Suppressor macrophage (primary cell): ENCODE results near the gene RUSC2.

Experiments used
- DNase-seq, 4 experiments: peaks; one replicate each; pipeline ENCODE4 v3.0.0-alpha.2; 2020 to 2022
- total RNA-seq, 17 experiments: gene quantifications; one replicate each; lab custom pipeline; 2026; ENCODE audit warnings: mixed read lengths in 6 of 17, inconsistent platforms in 3 of 17; lab: John Stamatoyannopoulos, UW

The RUSC2 gene, protein sequence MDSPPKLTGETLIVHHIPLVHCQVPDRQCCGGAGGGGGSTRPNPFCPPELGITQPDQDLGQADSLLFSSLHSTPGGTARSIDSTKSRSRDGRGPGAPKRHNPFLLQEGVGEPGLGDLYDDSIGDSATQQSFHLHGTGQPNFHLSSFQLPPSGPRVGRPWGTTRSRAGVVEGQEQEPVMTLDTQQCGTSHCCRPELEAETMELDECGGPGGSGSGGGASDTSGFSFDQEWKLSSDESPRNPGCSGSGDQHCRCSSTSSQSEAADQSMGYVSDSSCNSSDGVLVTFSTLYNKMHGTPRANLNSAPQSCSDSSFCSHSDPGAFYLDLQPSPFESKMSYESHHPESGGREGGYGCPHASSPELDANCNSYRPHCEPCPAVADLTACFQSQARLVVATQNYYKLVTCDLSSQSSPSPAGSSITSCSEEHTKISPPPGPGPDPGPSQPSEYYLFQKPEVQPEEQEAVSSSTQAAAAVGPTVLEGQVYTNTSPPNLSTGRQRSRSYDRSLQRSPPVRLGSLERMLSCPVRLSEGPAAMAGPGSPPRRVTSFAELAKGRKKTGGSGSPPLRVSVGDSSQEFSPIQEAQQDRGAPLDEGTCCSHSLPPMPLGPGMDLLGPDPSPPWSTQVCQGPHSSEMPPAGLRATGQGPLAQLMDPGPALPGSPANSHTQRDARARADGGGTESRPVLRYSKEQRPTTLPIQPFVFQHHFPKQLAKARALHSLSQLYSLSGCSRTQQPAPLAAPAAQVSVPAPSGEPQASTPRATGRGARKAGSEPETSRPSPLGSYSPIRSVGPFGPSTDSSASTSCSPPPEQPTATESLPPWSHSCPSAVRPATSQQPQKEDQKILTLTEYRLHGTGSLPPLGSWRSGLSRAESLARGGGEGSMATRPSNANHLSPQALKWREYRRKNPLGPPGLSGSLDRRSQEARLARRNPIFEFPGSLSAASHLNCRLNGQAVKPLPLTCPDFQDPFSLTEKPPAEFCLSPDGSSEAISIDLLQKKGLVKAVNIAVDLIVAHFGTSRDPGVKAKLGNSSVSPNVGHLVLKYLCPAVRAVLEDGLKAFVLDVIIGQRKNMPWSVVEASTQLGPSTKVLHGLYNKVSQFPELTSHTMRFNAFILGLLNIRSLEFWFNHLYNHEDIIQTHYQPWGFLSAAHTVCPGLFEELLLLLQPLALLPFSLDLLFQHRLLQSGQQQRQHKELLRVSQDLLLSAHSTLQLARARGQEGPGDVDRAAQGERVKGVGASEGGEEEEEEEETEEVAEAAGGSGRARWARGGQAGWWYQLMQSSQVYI (N-terminal part only)
- 9.8 to 64.7 (median 35.9) reads per million in 17 experiments for total RNA-seq

DNA sequence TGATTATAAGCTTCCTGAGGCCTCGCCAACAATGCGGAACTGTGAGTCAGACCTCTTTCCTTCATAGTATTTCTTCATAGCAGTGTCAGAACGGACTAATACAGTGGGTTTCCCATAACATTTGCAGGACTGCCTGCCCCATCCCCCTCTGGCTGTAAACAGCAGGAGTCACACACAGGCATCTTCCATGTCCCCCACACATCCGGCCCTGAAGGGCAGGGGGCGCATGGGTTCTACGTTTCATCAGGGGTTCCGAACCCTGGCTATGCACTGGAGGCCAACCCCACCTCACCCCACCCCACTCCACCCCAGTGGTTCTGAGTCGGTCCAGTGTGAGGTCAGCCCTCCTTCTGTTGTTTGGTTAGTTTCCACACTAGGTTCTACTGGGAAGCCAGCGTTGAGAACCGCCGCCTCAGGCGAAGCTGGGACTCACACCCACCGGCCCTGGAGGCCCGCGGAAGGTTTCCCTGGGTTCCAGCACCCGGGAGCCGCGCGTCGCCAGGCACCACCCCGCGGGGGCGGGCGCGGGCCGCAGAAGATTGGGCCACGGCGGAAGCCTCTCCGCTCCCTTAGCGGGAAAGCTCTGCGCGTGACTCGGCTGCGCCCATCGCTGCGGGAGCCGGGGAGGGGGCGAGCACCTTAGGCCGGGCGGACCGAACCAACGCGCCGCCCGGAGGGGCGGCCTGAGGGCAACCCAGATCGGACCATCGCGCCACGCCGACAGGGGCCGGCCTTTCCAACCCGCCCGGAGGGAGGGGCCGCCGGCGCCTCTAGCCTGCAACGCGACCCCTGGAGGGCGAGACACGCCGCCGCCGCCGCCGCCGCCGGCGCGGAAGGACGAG, at the start of gene RUSC2:
Gene RUSC2, plus strand, starts transcription at position 799 of the 842 bp plus-strand sequence. CDS start 56,411 bp downstream, outside the sequence.
- DNase-seq = peak; percentile 90 to 95 (median 94)

DNA sequence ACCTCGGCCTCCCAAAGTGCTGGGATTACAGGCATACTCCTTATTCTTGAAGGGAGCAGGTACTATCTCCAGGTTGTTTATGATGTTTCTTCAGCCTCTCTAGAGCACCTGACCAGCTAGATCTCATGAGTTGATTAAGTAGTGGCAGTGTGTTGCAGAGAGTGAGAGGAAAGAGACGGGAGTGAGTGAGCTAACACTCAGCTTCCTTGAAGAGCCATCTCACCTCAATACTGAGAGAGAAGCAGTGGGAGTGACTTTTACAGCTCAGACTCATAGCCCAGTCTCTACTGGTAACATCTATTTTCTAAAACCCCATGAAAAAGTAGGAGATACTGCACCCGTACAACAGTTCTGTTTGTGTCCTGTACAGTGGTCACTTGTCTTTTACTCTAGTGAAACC, 43.9 kb upstream of the RUSC2 start:
- DNase-seq = no peak

DNA sequence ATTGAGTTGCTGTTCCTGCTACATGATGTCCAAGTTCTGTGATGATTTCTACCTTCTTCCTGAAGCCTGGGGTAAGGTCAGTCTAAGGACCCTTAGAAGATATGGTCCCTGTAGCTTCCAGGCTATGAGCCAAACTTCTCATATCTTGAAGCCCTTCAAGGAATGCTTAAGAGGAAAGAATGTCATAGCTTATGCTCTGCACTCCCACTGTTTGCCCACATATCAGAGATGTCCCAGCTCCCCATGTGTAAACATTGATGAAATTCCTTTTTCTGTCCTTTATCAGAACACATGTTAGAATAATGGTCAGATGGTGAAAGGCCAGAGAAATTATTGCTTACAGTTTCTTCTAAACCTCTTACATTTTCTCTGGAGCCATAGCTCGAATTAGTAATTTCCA, 41.4 kb upstream of the RUSC2 start:
- DNase-seq = no peak

DNA sequence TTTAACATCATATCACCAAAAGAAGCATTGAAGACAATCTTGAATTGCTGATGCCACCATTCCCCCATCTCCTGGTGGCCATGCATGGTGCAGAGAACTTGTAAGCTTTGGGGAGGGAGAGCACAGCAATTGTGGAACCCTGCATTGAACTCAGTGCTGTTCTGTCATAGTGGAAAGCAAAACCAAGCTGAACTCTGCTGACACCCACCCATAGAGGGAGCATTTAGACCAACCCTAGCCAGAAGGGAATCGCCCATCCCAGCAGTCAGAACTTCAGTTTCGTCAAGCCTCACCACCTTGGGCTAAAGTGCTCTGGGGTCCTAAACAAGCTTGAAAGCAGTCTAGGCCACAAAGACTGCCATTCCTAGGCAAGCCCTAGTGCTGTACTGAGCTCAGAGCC, 37.4 kb upstream of the RUSC2 start:
- no peak for DNase-seq

DNA sequence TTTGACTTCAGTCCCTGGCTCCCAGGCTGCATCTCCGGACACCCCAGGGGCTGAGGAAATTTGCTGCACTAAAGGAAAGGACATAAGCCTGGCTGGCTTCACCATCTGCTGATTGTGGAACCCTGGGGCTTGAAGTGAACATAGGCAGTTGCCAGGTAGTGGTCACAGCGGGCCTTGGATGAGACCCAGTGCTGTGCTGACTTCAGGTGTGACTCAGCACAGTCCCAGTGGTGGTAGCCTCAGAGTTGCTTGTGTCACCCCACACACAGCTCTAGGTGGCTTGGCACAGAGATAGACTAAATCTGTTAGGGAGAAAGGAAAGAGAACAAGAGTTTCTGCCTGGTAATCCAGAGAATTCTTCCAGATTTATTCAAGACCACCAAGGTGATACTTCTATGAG, 36.1 kb upstream of the RUSC2 start:
- DNase-seq = no peak

DNA sequence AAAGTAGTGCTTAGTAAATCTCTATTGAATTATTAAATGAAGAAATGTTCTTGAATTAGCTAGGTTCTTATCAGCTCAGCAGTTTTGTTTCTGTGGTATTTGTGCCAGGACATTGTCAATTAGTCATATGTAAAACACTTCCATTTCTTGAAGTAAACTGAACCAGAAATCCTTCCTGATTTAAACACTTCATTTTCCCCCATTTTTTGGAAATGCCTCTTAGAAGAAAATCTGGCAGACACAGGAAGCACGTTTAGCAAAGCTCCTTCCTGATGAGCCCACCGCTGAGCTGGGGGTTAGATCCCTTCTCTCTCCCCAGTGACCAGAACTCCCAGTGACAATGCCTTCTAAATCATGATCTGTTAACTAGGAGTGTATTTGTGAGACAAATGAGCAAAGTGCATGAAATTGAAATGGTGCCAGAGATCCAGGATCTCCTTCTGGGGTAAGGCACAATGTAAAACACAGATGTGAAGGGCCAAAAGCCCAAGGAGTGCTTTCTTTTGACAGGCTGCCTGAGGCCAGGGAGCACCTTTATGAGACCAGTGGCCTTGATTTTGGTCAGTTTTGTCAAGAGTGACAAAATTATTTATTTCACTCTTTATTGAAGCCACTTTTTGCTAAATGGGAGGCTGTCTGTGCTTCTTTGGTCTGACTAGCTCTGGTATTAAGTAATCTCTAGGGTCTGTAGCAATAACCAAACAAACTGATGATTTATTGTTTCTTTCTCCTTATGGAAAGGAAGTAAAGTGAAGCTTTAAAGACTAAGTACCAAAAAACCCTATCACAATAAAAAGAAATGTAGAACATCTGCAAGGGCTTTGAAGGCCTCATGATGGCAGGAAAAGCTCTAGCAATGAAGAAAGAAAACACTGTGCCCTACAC, 25.5 kb upstream of the RUSC2 start:
- peak in 3 of 4 experiments; percentile 6 to 51 (median 49) for DNase-seq

DNA sequence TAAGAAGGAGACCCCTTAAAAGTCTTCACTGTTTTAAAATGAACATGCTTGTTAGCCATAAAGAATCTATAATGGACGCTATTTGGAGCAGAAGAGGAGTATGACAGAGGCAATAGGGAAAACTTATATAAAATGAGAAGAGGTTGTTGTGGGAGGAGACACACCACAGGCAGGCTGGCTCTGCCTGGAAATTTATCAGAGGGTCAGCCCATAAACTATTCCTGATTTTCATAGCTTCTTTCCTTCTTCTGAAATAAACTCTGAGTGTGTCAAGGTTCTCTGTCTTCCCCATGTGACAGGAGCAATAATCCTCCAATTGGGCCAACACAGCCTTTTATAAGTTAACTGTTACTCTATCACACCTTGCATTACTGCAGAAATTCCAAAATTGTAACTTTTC, 19.6 kb upstream of the RUSC2 start:
- DNase-seq = no peak

DNA sequence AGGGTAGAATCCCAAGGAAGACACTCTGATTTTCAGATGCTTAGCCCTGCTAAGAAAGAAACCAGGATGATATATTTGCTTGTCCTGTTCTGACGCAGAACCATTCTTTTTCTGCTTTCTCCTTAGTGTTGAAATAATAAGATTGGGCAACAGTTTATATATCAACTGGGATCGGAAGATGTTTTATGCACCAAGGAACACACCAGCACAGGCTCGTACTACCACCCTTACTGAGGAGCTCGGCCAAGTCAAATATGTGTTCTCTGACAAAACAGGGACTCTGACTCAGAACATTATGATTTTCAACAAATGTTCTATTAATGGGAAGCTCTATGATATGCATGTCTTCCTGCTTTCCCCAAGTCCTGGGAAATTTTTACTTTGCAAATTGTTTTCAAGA, 19.0 kb upstream of the RUSC2 start:
- no peak for DNase-seq

DNA sequence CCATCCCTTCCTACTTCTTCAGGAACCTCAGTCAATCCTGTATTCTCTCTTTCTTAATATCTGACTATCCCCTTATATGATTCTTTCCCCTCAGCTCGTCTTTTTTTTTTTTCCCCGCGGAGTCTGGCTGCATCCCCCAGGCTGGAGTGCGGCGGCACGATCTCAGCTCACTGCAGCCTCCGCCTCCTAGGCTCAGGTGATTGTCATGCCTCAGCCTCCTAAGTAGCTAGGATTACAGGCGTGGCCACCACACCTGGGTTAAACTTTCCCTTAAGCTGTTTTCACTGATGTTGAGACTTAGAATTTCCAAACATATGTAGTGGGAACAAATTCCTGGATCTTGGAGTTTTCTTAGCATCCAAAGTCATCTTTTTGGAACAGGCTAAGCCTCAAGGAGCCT, 13.3 kb upstream of the RUSC2 start:
- DNase-seq = no peak

DNA sequence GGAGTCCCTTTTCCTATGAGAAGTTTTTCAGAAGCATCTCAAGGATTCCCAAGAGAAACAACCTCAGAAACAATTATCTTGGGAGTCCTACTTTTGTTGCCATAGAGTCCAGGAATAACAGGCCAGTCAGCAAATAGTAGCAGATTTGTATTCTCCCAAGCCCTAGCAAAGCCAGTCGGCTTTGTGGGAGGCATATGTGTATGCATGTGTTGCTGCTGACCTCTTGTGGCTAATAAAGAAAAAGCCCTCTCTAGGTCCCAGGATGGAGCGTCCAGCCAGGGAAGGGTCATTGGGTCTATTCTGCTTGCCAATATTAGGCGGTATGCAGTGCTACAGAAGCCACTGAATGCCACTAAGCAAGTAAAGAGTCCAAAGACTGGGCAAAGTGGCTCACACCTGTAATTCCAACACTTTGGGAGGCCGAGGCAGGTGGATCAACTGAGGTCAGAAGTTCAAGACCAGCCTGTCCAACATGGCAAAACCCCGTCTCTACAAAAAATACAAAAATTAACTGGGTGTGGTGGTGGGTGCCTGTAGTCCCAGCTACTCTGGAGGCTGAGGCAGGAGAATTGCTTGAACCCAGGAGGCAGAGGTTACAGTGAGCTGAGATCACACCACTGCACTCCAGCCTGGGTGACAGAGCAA, 12.6 kb upstream of the RUSC2 start:
- peak; percentile 78 to 90 (median 84) for DNase-seq

DNA sequence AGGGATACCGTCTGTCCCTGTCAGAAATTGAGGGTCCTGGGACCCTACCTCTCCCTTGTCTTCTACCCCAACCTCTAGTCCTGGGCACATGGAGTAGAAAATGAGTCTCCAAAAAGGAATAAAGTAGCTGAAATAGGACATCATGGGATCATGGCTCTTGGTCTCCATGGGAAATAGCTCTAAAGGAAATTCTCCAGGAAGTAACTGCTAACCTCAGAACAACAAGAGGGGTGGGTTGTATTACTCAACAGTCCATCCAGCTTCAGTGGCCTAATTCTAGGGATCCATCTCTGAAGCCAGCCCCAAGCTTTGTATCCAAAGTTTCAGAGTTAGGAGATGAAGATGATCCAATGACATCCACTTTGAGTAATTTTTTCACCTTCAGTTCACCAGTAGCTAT, 11.0 kb upstream of the RUSC2 start:
- DNase-seq = no peak

DNA sequence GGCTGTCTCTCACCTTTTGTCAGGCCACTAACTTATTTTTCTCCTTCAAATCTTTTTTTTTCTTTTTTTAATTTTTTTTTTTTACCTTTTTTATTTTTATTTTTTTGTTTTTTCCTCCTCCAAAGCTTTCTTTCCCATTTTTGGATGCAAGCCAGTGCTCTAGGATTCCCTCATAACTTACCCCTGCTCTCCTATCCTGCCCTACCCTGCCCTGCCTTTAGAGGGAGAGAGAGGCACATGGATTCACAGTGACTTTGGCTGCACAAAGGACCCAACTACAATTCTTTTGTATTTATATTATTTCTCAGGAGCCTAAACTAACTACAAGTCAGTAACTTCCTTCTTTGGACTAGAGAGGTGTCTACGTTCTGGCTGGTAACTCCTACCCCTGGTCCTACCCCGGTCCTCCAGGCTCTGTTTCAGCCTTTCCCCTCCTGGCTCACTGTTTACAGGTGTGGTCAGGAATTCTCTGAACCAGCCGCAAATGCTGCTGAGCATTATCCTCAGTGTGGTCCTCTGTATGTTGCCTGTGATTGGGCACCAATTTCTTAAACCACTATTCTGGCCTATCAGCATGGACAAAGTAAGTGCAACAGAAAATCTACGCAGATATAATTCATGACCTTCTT, 8.4 kb upstream of the RUSC2 start:
- DNase-seq = peak; percentile 70 to 82 (median 78)

DNA sequence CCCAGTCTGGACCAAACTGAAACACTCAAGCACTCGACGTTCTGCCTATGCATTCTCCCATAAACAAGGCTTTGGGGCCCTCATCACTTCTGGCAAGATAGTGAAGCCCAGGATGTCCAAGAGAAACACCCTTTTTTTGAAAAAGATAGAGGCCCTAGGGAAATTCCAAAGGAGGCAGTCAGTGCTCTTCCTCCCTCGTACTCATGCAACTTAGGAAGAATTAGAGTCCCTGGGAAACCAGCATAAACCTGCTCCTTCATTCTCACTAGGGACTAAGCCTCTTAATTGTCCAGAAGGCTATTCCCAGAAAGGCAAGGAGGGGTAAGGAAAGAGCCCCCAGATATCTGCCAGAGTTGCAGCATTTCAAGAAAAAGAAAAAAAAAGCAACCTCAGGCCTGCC, 7.8 kb upstream of the RUSC2 start:
- DNase-seq = no peak

DNA sequence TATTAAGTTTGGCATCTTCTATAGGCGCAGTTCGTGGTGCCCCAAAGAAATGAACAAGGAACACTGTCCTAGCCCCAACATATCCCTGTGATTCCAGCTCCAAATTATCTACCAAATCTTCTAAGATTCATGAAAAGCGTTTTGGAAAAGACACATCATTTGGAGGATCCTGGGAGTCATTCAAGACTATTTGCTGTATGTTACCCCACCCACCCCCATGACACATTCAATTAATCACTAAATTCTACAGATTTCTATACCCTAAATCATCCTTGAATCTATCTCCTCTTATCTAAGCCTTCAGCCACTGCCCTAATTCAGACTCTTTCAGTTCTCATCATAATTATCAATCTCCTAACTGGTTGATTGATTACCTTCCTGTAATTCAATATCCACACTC, 5.5 kb upstream of the RUSC2 start:
- DNase-seq = no peak

DNA sequence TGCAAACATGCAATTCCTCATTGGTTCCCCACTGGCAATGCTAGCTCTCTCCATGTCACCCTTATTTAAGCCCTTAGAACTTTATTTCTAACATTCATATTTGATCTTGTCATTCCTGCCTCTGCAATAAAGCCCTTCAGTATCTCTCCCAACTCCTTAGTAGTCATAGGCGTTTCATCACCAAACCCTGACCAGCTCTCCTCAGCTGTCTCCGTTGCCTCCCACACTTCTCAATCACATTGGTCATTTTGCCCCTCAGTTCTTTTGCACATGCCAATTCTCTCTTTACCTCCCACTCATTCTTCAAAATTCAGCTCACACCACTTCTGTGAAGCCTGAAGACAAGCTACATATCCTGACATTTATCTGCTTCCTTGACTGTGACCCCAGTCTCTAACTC, 2.8 kb upstream of the RUSC2 start:
- DNase-seq = peak; percentile 46 to 78 (median 59)

DNA sequence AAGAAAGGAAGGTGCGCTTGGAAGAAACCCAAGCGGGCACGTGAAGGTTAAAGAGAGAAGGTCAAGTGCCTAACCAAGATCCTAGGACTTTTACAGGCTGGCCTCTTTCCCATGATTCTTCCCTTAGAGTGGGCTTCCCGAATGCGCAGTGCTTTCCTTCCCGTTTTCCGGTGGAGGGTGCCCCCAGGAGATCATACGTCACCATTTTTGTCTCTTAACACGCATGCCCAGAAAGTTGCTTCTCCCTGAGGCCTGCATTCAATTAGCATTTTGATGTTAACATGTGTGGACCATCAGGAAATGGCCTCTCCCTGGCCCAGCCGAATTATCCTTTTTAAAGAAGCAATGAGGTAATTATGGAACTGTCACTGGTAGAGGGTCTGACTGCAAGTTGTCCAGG, 1.9 kb upstream of the RUSC2 start:
- DNase-seq = no peak

DNA sequence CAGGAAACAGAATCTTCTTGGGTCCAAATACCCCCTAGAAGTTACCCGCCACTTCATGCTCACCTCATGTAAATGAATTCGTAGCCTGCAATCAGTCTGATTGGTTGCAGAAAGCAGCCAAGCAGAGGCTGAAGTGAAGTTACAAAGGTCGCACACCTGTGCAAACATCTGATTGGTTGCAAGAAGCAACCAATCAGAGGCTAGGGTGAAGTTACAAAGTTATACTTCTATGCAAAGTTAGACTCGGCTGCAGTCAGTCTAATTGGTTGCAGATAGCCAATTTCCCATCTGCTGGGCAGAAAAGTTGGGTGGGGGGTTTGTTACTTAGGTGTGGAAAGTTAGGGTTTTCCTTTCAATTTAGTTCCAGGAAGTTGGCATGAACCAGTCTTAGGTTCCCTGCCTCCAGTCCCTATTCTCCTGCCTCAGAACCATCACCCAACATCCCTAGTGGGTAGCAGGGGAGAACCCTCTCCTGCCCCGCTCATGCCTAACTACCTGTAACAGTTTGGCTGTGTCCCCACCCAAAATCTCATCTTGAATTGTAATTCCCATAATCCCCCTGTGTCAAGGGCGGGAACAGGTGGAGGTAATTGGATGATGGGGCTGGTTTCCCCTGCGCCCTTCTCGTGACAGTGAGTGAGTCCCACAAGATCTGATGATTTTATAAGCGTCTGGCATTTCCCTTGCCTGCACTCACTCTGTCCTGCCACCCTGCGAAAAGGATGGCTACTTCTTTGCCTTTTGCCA, 1.2 kb upstream of the RUSC2 start:
- DNase-seq = no peak

DNA sequence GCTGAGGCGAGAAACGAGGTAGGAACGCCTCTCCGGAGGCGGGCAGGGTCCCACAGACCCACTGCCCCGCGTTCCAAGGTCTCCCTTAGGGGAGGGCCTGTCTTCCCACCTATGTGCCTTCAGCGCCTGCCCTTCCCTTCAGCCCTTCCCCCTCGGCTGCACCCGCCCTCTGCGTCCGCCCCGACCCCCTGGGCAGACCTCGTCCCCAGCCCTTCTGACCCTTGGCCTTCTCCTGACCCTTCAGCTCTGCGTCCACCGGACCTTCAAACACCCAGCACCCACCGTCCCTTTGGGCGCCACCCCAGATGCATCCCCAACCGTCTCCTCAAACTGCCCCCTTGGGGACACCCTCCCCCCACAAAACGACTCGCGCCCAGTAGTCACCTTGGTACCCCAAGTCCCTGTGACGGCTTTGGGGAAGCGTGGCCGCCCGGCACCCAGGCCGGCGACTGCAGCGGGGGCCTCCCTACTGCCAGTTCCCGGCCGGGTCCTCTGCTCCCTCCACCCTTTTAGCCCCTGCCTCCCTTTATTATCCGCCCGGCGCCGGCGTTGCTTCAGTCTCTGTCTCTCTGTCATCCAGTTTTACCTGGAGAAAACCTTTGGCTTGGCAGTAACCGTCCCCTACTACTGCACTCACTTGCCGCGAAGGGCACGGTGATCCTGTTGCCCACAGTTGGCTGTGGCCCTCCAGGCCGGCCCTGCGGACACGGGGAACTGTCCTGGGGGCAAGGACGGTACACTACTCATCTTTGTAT, 421 bp downstream of the RUSC2 start:
- peak; percentile 17 to 57 (median 44) for DNase-seq
